AG10803 (cell line): ENCODE data around the gene TAGLN3.

Source experiments
- DNase-seq: peaks from one replicate; pipeline ENCODE4 v3.0.0; 2010; ENCODE audit warnings: low read depth
- H3K4me3 ChIP-seq: 2 replicates; pipeline ENCODE4 v1.5.1; 2011; ENCODE audit warnings: mild to moderate bottlenecking, low read length, control low read depth
- CTCF ChIP-seq: conservative IDR thresholded peaks from 2 replicates; pipeline ENCODE4 v1.5.1; 2011; ENCODE audit warnings: mild to moderate bottlenecking, low read length, control low read depth, inconsistent platforms

TAGLN3 gene

GRCh38 chr3:111967651-111968274 is 31.0 kb upstream of the TAGLN3 start:
- DNase-seq: peak; percentile 80
- TF ChIP-seq CTCF: peak; percentile 97
- no peak overlapping the region for H3K4me3 ChIP-seq

GRCh38 chr3:111968319-111969054 is 30.2 kb upstream of the TAGLN3 start:
- no peak overlapping the region for H3K4me3 ChIP-seq
- no peak for DNase-seq
- no peak for TF ChIP-seq CTCF

GRCh38 chr3:111970376-111970775 is 28.3 kb upstream of the TAGLN3 start:
- DNase-seq: no peak
- no peak overlapping the region for H3K4me3 ChIP-seq
- no peak for TF ChIP-seq CTCF

DNA sequence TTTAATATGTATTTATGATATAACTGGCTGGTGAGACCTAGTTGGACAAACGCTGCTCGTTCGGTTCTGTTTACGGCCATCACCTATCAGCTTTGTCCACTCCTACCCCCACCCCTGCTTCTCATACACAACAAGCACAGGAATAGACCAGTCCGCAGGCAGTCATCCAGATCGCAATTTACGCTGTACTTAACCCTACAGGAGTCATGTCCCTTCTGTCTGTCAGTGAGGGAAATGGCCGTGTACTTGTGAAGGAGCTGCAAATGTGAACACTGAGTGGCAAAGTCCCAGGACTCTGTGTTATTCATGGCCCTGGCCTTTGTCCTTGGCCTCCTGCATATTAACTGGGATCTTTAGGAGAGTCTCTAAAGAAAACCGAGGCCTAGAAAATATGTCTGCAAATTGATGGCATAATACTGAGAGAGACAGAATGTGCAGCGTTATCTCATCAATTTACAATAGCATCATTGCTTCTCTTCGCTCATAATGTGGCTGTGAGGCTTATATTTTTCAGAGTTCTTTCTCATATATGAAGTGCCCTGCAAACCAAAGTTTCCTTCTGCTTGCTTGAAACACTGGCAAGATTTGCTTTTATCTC is 27.1 kb upstream of the TAGLN3 start:
- H3K4me3 ChIP-seq: no peak overlapping the region
- no peak for TF ChIP-seq CTCF
- no peak for DNase-seq

GRCh38 chr3:111972891-111973290 is 25.8 kb upstream of the TAGLN3 start:
- no peak overlapping the region for H3K4me3 ChIP-seq
- no peak for TF ChIP-seq CTCF
- DNase-seq: no peak

DNA sequence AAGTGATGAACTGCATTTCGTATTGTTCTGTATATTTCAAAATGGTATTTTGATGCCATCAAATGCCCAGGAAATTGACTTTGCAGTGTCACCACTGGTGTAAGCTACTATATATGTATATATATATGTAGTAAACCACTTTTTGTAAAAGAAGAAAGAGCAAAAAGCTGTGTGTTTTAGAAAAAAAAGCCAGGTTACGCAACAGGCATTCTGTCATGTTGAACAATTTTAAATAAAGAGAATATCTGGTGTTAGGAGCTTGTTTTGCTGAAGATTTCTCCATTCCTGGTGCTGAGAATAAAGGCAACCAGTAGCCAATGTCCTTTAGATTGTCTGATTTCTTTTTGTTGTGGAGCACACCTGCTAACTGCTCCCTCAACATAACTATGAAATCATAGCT is 23.6 kb upstream of the TAGLN3 start:
- TF ChIP-seq CTCF: no peak
- no peak overlapping the region for H3K4me3 ChIP-seq
- no peak for DNase-seq

DNA sequence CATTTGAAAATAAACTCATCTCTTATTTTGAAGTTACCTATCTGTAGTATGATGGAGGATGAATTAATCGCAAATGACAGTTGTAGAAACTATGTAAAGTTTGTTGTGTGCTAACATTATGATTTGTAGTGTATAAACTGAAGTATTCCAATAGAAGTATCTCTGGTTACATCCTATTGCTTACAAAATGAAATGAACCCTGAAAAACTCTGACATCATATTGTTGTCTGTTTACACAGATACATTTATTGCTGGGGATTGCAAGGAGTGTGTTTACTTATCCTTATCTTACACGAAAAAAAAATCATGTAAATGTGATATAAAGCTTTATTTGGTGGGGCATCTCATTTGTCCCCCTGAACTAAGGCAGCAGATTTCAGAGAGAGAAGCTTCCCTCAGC is 22.5 kb upstream of the TAGLN3 start:
- no peak overlapping the region for H3K4me3 ChIP-seq
- no peak for DNase-seq
- no peak for TF ChIP-seq CTCF
